ENCODE data around the gene RER1.

DNA sequence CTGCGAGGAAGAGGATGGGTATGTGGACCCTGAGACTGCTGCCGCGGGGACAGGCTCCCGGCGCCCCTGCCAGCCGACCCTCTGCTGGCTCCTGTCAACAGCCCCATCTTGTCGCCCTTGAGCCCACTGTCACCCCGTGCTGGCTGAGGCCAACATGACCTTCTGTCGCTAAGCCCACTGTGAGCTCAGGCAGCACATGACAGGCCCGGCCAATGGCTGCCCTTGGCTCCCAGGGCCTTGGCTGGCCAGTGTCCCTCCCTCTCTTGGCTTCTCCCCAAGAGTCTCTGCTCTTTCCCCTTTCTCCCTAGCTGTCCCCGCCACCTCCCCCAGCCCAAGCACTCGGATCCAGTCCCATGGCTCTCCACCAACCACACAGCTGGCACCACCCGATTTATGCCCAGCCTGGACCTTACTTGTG is 17.2 kb downstream of the RER1 start:
- TF ChIP-seq, protein P1, sequence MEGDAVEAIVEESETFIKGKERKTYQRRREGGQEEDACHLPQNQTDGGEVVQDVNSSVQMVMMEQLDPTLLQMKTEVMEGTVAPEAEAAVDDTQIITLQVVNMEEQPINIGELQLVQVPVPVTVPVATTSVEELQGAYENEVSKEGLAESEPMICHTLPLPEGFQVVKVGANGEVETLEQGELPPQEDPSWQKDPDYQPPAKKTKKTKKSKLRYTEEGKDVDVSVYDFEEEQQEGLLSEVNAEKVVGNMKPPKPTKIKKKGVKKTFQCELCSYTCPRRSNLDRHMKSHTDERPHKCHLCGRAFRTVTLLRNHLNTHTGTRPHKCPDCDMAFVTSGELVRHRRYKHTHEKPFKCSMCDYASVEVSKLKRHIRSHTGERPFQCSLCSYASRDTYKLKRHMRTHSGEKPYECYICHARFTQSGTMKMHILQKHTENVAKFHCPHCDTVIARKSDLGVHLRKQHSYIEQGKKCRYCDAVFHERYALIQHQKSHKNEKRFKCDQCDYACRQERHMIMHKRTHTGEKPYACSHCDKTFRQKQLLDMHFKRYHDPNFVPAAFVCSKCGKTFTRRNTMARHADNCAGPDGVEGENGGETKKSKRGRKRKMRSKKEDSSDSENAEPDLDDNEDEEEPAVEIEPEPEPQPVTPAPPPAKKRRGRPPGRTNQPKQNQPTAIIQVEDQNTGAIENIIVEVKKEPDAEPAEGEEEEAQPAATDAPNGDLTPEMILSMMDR (IDR thresholded peaks at IDR 0.05) = no peak
- no peak for TF ChIP-seq POLR2A (IDR thresholded peaks at IDR 0.05)
